Osteoblast (primary cell): ENCODE results near the gene CAPZB. TPM values are rescaled to one million over a fixed set of nuclear protein-coding genes. Genes with fewer than 3 reads are reported as not detected.

ENCODE experiments used
- DNase-seq: peaks from one replicate; pipeline ENCODE4 v3.0.0; 2011; ENCODE audit warnings: low spot score, mixed read lengths; ENCODE audit not compliant: insufficient read length; ENCODE audit errors: missing footprints
- H2AFZ ChIP-seq: 2 replicates; pipeline ENCODE4 v1.6.0; 2011; ENCODE audit warnings: mild to moderate bottlenecking, low read length
- H3K27ac ChIP-seq: 2 replicates; pipeline ENCODE4 v1.5.1; 2011; ENCODE audit warnings: mild to moderate bottlenecking, low read depth, low read length, moderate library complexity
- H3K27me3 ChIP-seq: 2 replicates; pipeline ENCODE4 v1.6.0; 2012; ENCODE audit warnings: mild to moderate bottlenecking, control low read depth, inconsistent platforms, low read length, moderate library complexity; ENCODE audit not compliant: insufficient read depth
- H3K36me3 ChIP-seq: 2 replicates; pipeline ENCODE4 v1.5.1; 2011; ENCODE audit warnings: mild to moderate bottlenecking, low read length, control low read depth, moderate library complexity; ENCODE audit not compliant: insufficient read depth
- H3K4me1 ChIP-seq: 2 replicates; pipeline ENCODE4 v1.5.1; 2011; ENCODE audit warnings: mild to moderate bottlenecking, low read length, control low read depth, moderate library complexity; ENCODE audit not compliant: insufficient read depth
- H3K4me2 ChIP-seq: 2 replicates; pipeline ENCODE4 v1.6.0; 2011; ENCODE audit warnings: mild to moderate bottlenecking, low read length; ENCODE audit not compliant: insufficient read depth
- H3K4me3 ChIP-seq: fragments of 200-600 bp; sonication (generic); 3 replicates; pipeline ENCODE4 v1.5.1; 2012; ENCODE audit warnings: mild to moderate bottlenecking, low read length, inconsistent platforms; ENCODE audit not compliant: insufficient read depth
- H3K79me2 ChIP-seq: 2 replicates; pipeline ENCODE4 v1.6.0; 2012; ENCODE audit warnings: mild to moderate bottlenecking, low read length, control low read depth, inconsistent platforms; ENCODE audit not compliant: insufficient read depth
- H3K9me3 ChIP-seq: 2 replicates; pipeline ENCODE4 v1.5.1; 2011; ENCODE audit warnings: low read depth, low read length, control low read depth
- H4K20me1 ChIP-seq: 2 replicates; pipeline ENCODE4 v1.6.0; 2012; ENCODE audit warnings: mild to moderate bottlenecking, low read length, control low read depth; ENCODE audit not compliant: insufficient read depth
- CTCF ChIP-seq: IDR thresholded peaks from 2 replicates; pipeline ENCODE4 v1.5.1; 2011; ENCODE audit warnings: mild to moderate bottlenecking, low read depth, low read length, moderate library complexity; ENCODE audit errors: extremely low read depth
- total RNA-seq: library from RNA; depleted of rRNA; stranded (reverse); fragments of >200 nt; gene quantifications from 2 replicates; pipeline ENCODE4 v1.2.3, GENCODE V29; 2012

Gene CAPZB
- total RNA-seq, 1 donor = 217 TPM

- Histone ChIP-seq H2AFZ (no peak overlapping the region), H3K4me1 (peaks cover 26% of the 10 kb centered on the region), H3K36me3 (peaks cover 42% of the 10 kb centered on the region), H4K20me1 (peaks cover 49% of the 10 kb centered on the region), H3K79me2 (peaks cover 82% of the 10 kb centered on the region), H3K27ac (peak overlapping the region; percentile 65), H3K27me3 (no peaks in the 10 kb centered on the region), H3K9me3 (no peaks in the 10 kb centered on the region), H3K4me2 (no peak overlapping the region), H3K4me3 (no peak overlapping the region)
- TF ChIP-seq CTCF = no peak
- no peak for DNase-seq
These were observed 100.1 kb downstream of the CAPZB start for GRCh38 chr1:19385221-19385620.

- H3K27ac ChIP-seq = peak overlapping the region; percentile 65
- no peak overlapping the region for H2AFZ ChIP-seq
- H3K36me3 ChIP-seq = peaks cover 44% of the 10 kb centered on the region
- peaks cover 48% of the 10 kb centered on the region for H4K20me1 ChIP-seq
- no peak for DNase-seq
- no peaks in the 10 kb centered on the region for H3K9me3 ChIP-seq
- TF ChIP-seq CTCF = no peak
- no peaks in the 10 kb centered on the region for H3K27me3 ChIP-seq
- H3K79me2 ChIP-seq = peaks cover 82% of the 10 kb centered on the region
- peaks cover 26% of the 10 kb centered on the region for H3K4me1 ChIP-seq
- H3K4me2 ChIP-seq = no peak overlapping the region
- H3K4me3 ChIP-seq = no peak overlapping the region
These were observed 100.6 kb downstream of the CAPZB start for GRCh38 chr1:19384772-19385187.

GRCh38 chr1:19384113-19384512 lies 101.2 kb downstream of the CAPZB start:
- no peak overlapping the region for H3K4me2 ChIP-seq
- H3K4me1 ChIP-seq = peaks cover 26% of the 10 kb centered on the region
- DNase-seq = no peak
- H3K27me3 ChIP-seq = no peaks in the 10 kb centered on the region
- H3K36me3 ChIP-seq = peaks cover 50% of the 10 kb centered on the region
- peaks cover 45% of the 10 kb centered on the region for H4K20me1 ChIP-seq
- H2AFZ ChIP-seq = no peak overlapping the region
- no peak for TF ChIP-seq CTCF
- no peak overlapping the region for H3K4me3 ChIP-seq
- peak overlapping the region; percentile 39 for H3K27ac ChIP-seq
- H3K79me2 ChIP-seq = peaks cover 82% of the 10 kb centered on the region
- no peaks in the 10 kb centered on the region for H3K9me3 ChIP-seq

- DNase-seq = no peak
- Histone ChIP-seq H3K79me2 (peaks cover 77% of the 10 kb centered on the region), H3K27me3 (no peaks in the 10 kb centered on the region), H2AFZ (no peak overlapping the region), H3K27ac (no peak overlapping the region), H3K4me1 (peaks cover 24% of the 10 kb centered on the region), H3K9me3 (no peaks in the 10 kb centered on the region), H3K4me2 (no peak overlapping the region), H4K20me1 (peaks cover 38% of the 10 kb centered on the region), H3K36me3 (peaks cover 68% of the 10 kb centered on the region), H3K4me3 (no peak overlapping the region)
- TF ChIP-seq CTCF = no peak
These were observed 103.1 kb downstream of the CAPZB start for GRCh38 chr1:19382222-19382621.
